Kidney epithelial cell (primary cell): ENCODE results near the gene CHML. TPM values are rescaled to one million over a fixed set of nuclear protein-coding genes. Genes with fewer than 3 reads are reported as not detected.

Experiments
- total RNA-seq: library from RNA; depleted of rRNA; stranded (reverse); fragments of >200 nt; gene quantifications from 2 replicates; pipeline ENCODE4 v1.2.3, GENCODE V29; 2015

Gene CHML
- total RNA-seq, 1 donor from 2014 or later, result 20.5 TPM

Other genes with a start within 250 kb of the CHML start
- 53.6 and 65.9 TPM in 2 replicates for gene FH, start 120.6 kb downstream of the CHML start, total RNA-seq
- 0.17 and 0.27 TPM in 2 replicates for gene KMO, start 108.0 kb downstream of the CHML start, total RNA-seq
- 25.7 and 29.8 TPM in 2 replicates for gene OPN3, start within 50 bp of the CHML start, total RNA-seq
- gene WDR64, start 11.9 kb upstream of the CHML start, total RNA-seq, result not detected in 2 replicates
- gene EXO1, start 207.8 kb upstream of the CHML start, total RNA-seq, result 3.2 and 4.4 TPM in 2 replicates